Prostate gland (tissue), 2 donors: ENCODE data around the gene CCDC61.

ENCODE experiments used
- POLR2A ChIP-seq: fragments of 450-650 bp; IDR thresholded peaks from one replicate; pipeline ENCODE4 v1.6.1; 2016; ENCODE audit warnings: antibody characterized with exemption, mild to moderate bottlenecking
- TF ChIP-seq, protein P1 (sequence below), 4 experiments: fragments of 200-600 bp in 2 of 4; fragments of 450-650 bp in 2 of 4; sonication (generic) in 2 of 4; IDR thresholded peaks; 1 replicate in 3 of 4; 2 replicates in 1 of 4; pipeline ENCODE4 v1.5.1; 2016 to 2019; ENCODE audit warnings: antibody characterized with exemption in 4 of 4, mild to moderate bottlenecking in 2 of 4, moderate library complexity in 2 of 4

DNA sequence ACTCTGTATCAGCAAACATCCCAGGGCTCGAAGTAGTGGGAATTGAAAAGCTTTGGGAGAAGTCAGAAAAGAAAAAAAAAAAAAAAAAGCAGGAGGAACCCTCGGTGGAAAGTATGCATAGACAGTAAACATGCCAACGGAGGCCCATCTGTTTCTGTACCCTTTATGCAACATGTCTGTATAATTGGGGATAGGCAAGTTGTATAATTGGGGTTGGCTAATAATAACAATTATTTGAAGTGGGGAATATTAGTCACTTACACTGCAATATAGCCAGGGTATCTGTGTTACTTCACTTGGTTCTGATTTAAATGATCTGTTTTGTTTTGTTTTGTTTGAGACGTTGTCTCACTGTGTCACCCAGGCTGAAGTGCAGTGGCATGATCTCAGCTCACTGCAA, 57.6 kb downstream of the CCDC61 start:
- no peak for TF ChIP-seq POLR2A
- TF ChIP-seq, protein P1, sequence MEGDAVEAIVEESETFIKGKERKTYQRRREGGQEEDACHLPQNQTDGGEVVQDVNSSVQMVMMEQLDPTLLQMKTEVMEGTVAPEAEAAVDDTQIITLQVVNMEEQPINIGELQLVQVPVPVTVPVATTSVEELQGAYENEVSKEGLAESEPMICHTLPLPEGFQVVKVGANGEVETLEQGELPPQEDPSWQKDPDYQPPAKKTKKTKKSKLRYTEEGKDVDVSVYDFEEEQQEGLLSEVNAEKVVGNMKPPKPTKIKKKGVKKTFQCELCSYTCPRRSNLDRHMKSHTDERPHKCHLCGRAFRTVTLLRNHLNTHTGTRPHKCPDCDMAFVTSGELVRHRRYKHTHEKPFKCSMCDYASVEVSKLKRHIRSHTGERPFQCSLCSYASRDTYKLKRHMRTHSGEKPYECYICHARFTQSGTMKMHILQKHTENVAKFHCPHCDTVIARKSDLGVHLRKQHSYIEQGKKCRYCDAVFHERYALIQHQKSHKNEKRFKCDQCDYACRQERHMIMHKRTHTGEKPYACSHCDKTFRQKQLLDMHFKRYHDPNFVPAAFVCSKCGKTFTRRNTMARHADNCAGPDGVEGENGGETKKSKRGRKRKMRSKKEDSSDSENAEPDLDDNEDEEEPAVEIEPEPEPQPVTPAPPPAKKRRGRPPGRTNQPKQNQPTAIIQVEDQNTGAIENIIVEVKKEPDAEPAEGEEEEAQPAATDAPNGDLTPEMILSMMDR (IDR thresholded peaks at IDR 0.05) = no peak
